Cerebellar nuclear complex (tissue), 1 donor: ENCODE results near the gene NRXN3.
A peak's percentile ranks its signal among the peaks of the same experiment; 100 is the strongest.

Experiments
- DNase-seq, 2 experiments: peaks; one replicate each; lab custom pipeline; 2025; lab: John Stamatoyannopoulos, UW

The NRXN3 gene

DNA sequence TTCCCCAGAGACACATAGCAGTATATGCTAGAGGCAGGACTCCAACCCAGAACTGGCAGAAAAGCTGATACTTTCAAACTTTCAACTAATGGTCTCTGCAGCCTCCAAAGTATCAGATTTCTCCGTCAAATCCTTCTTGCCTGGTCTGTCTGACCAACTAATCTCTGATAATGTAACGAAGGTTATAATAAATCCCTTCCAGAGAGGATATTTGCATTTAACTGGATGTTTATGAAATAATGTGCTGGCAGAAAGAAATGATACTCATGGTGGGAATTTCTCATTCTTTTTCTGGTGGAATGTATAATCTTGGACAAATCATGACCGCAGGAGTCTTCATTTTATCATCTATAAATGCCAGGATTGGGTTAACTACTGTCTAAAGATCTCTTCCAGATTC is 1180.8 kb downstream of the NRXN3 start:
- no peak for DNase-seq

DNA sequence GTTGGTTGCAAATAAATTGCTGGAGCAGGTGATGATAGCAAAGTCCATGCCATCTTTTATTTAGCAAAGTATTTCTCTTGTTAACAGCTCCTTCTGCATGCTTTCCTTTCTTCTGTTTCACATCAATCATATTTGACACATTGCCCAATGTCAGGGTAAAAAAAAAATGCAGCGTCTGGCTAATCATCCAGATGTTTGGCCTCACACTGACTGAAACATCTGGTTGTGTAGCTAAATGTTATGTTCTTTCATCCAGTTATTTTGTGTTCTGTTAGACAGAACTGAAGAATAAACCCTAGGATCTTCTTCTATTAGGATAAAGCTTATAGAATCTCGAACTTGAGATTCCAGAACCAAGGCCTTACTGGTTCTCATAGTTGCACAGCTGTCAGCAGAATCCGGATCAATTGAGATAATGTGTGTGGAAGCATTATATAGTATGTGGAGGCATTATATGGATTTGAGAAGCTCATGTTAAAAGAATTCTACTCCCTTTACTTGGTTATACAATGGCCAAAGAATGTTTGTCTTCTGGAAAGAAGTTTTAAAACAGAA is 1182.0 kb downstream of the NRXN3 start:
- DNase-seq = no peak

DNA sequence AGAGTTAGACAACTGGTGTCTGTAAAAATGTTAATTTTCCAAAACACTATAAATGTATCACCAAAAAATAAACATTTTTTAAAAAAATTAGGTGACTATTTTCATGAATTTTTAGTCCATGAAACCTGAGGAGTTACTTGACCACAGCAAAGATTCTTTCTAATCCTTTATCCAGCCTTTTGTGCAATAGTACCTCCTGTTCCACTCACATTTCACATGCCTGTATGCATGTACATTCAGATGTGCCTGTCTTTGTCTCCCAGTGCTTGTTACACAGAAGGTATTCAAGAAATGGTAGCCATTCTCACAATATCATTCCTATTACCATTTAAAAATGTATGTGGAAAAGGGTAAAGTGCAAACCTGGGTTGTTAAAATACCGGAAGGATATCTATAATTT is 1184.2 kb downstream of the NRXN3 start:
- no peak for DNase-seq

- no peak for DNase-seq
These were observed 1185.9 kb downstream of the NRXN3 start for GRCh38 chr14:79356040-79356439.

- no peak for DNase-seq
These were observed 1187.1 kb downstream of the NRXN3 start for GRCh38 chr14:79357307-79357706.

- no peak for DNase-seq
These were observed 1193.1 kb downstream of the NRXN3 start for GRCh38 chr14:79363291-79363690.

DNA sequence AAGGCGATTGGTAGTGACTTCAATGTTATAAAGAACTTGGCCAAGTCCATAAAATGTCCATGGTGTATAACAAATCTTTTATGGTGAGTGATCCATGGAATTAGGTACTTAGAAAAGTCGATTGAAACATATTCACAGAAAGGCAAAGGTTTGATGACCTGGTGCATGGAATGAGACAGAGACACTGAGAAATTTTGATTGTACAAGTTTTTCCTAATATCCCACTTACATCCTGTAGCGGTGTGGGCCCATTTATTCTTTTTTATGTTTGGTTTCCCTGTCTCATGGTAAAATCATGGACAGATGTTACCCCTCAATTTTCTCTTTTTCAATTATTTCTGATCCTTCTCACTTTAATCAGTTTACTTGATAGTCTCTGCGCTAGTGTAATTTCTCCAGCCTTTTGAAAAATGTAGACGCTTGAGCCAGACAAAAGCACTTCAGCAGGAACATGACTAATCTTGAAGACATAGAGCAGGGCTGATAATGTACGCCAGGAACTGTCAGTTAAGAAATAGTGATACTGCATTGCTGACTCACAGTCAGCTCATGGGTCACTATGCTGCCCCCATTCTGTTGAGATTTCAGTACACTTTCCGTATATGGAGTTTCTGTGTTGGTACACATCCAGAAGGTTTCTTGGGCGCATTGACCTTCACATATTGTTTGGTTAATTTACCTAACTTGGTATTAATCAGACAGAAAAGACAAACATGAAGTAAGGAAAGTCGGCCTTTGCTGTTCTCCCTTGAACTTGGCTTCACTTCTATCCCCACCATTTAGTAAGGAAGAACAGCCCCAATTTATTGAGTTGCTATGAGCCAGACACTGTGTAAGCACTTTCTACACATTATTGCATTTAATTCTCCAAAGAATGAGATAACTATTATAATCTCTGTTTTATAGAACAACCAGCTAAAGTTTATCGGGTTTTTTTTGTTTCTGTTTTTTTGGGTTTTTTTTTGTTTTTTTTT is 1199.5 kb downstream of the NRXN3 start:
- DNase-seq = no peak

GRCh38 chr14:79370969-79371368 is 1200.8 kb downstream of the NRXN3 start:
- no peak for DNase-seq

DNA sequence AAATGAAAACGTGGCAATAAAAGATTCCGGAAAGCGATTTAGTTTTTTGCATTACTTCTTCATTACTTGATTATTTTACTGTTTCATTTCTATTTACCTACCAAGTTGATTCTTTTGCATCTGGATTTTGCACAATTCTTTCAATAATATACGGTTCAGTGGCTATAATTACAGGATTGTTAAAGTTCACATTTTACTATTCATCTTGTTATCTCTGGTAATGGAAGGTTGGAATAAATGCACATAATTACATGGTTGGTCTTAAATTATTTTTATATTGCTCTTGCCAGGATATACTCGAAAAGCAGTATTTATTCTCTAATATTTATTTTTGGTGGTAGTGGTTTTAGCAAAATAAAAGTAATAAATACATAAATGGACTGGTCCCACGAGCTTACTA is 1203.3 kb downstream of the NRXN3 start:
- DNase-seq = no peak

GRCh38 chr14:79375356-79375755 is 1205.2 kb downstream of the NRXN3 start:
- DNase-seq = no peak

DNA sequence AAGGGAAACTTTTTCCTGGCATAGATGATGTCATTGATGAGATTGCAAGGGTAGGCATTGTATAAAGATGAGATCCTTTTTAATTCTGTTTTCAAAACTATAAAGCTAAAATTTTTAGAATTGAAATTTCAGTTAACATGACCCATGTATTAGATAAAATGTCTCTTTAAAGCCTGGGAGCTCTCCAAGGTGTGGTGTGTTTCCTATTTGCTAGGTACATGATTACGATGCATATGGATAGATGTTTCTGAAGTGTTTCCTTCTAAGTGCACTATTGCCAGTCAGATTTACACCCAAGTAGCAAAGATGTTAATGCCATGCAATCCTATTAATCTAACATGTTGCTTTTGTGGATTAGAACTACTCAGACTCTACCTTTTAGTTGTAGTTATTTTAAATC is 1206.4 kb downstream of the NRXN3 start:
- DNase-seq = no peak

- no peak for DNase-seq
These were observed 1207.8 kb downstream of the NRXN3 start for GRCh38 chr14:79378020-79378419.

GRCh38 chr14:79379266-79379665 is 1209.1 kb downstream of the NRXN3 start:
- DNase-seq = peak; percentile 52 to 72

DNA sequence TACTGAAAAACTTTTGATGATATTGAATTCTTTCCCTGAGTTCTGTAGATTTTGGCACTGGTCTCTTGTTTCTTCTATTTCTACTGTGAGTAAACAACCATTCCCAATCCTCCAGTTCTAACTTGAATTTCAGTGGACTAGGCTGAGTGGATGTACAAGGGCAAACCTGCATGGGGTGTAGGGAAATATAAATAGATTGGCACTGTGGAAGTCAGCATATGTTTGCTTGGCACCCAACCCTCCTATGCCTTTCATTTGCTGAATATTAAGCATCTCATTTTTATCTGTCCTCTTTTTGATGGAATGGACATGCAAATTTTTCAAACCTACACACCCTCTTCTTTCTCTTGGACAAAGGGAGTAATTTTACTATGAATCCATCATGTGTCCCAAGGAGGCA is 1212.9 kb downstream of the NRXN3 start:
- DNase-seq = peak; percentile 25 to 84

- DNase-seq = no peak
These were observed 1213.3 kb downstream of the NRXN3 start for GRCh38 chr14:79383475-79383874.

- DNase-seq = no peak
These were observed 1224.9 kb downstream of the NRXN3 start for GRCh38 chr14:79395061-79395460.

GRCh38 chr14:79404874-79405511 is 1234.8 kb downstream of the NRXN3 start:
- DNase-seq = no peak

DNA sequence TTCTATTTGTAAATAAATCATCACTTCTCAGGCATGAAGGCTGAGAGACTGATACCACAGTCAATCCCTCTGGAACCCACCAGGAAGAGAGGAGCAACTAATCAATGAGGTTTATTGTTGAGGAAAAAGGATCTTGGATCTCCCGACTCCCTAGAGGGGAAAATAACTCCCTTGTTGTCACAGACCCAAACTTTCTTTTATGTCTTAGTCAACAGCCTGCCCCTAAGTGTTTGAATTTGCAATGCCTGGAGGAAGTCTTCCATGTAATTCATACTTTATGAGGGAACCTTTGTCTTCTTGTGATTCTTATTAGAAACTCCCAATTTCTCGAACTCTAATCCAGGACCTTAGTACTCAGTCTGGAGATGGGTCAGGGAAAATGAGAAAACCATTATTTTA is 1235.3 kb downstream of the NRXN3 start:
- DNase-seq = no peak

- DNase-seq = no peak
These were observed 1237.4 kb downstream of the NRXN3 start for GRCh38 chr14:79407572-79407971.

DNA sequence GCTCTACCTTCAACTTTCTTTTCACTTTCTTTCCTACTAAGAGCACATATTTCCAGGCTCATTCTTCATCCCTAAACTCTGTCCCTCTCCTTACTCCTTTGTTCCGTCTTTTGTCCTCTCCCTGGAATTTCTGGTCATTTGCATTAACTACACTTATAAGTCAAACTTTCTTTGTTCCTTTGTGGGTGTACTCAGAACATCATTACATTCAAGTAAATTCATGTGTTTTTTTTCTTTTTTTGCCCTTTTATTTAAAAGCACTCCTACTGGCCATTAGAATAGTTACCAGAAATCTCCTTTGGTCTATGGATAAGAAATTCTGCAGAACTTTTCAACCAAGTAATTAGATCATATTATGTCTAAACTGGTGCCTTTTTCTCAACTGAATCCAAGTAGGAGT is 1238.5 kb downstream of the NRXN3 start:
- DNase-seq = no peak

DNA sequence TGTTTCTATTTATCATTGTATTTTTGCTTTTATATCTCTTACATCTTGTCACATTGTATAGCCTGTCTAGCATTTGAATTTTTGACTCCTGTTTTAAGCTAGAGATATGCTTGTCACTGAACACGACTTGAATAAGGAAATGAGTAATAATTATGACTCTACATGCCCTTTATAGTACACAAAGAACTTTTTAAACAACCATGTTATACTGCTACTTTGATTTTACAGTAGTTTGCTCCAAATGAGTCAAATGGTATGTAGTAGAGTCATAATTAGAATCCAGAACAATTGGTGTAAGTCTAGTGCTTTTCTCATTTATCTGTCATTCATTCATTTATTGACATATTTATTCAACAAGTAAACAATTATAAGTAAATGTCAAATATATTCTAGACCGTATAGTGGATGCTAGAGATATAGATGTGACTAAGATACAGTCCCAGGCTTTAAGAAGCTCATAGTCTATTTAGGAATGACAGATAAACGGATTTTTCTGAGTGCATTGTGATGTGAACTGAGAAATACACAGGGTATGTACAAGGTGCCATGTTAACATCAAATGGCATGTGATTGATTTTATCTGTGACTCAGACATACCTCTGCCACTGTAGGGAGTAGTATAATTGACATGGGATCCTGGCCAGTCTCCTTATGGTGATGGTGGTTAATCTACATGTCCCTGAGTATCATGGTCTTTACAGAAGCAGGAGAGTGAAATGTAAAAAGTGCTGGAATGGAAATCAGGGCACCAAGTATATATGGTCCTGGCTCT is 1241.4 kb downstream of the NRXN3 start:
- no peak for DNase-seq

DNA sequence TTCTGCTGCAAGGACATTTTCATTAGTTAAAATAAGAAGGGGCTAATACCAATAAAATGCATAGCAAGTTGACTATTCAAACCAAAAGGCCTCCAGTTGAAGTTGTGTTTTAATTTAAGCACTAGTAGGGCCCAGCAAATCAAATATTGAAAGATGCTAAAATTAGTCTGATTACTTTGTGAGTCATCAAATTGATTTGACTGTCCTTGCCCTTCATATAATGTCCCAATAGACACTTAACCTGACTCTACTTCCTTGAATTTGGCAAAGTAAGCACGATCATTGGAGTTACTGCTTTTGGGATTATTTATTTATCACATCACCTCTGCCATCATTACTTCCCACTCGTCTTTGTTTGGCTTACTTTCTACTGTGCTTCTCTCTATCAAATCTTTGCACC is 1242.6 kb downstream of the NRXN3 start:
- no peak for DNase-seq
